Spleen (tissue), 11 donors: Measurements from ENCODE around the gene CTNNBL1. TPM values are rescaled to one million over a fixed set of nuclear protein-coding genes. Genes with fewer than 3 reads are reported as not detected.

Source experiments
- DNase-seq: peaks from one replicate; pipeline ENCODE4 v3.0.0-alpha.2; 2020
- H3K27ac ChIP-seq, 8 donors: fragments of 200-600 bp; sonication (generic) in 7 of 8; 1 replicate in 4 of 8; 2 replicates in 4 of 8; pipeline versions ENCODE4 v1.5.0 to v1.8.0; 2016 to 2021; ENCODE audit warnings: inconsistent platforms in 4 of 8, mild to moderate bottlenecking in 4 of 8, moderate library complexity in 1 of 8
- H3K27me3 ChIP-seq, 7 donors: fragments of 200-600 bp; sonication (generic) in 6 of 7; replicated peaks in 1 of 7; 1 replicate in 4 of 7; 2 replicates in 3 of 7; pipeline versions ENCODE4 v1.5.0 to v1.8.0; 2016 to 2021; ENCODE audit warnings: inconsistent platforms in 3 of 7, mild to moderate bottlenecking in 1 of 7
- H3K36me3 ChIP-seq, 6 donors: fragments of 200-600 bp; sonication (generic) in 5 of 6; 1 replicate in 4 of 6; 2 replicates in 2 of 6; pipeline versions ENCODE4 v1.5.0 to v1.8.0; 2016 to 2021; ENCODE audit warnings: inconsistent platforms in 2 of 6
- H3K4me1 ChIP-seq, 6 donors: fragments of 200-600 bp; sonication (generic) in 5 of 6; 1 replicate in 3 of 6; 2 replicates in 3 of 6; pipeline versions ENCODE4 v1.5.0 to v1.8.0; 2016 to 2021; ENCODE audit warnings: inconsistent platforms in 3 of 6
- H3K4me3 ChIP-seq, 8 donors: fragments of 200-600 bp; sonication (generic) in 7 of 8; 1 replicate in 4 of 8; 2 replicates in 4 of 8; pipeline versions ENCODE4 v1.5.0 to v1.8.0; 2016 to 2021; ENCODE audit warnings: inconsistent platforms in 4 of 8, mild to moderate bottlenecking in 4 of 8, moderate library complexity in 2 of 8
- H3K9me3 ChIP-seq, 8 donors: fragments of 200-600 bp; sonication (generic) in 7 of 8; 1 replicate in 4 of 8; 2 replicates in 4 of 8; pipeline versions ENCODE4 v1.5.0 to v1.8.0; 2016 to 2021; ENCODE audit warnings: inconsistent platforms in 4 of 8
- POLR2A ChIP-seq, 3 donors: fragments of 450-650 bp; IDR thresholded peaks; one replicate each; pipeline ENCODE4 v1.5.1; 2017; ENCODE audit warnings: antibody characterized with exemption in 3 of 3, mild to moderate bottlenecking in 1 of 3
- POLR2AphosphoS5 ChIP-seq, 3 donors: sonication (generic); formaldehyde crosslinking; IDR thresholded peaks; one replicate each; pipeline ENCODE4 v1.5.1; 2017; ENCODE audit warnings: antibody characterized with exemption in 3 of 3
- WGBS, 5 donors: extraction: QIAGEN DNeasy Blood & Tissue Kit in 3 of 5; methylation state at CpG; one replicate each; pipeline versions ENCODE4 v1.1.5 to v1.1.7; 2013 to 2018; 5-methylcytosine and 5-hydroxymethylcytosine counted together
- intact Hi-C: fragments of 100-400 bp; cut with DNase I; formaldehyde crosslinking; loops from one replicate; pipeline ENCODE4 v1.15.0; 2023; ENCODE audit warnings: low total_unique reads
- polyA plus RNA-seq, 3 donors: library from polyadenylated mRNA; stranded (reverse); fragments of 200-250 nt; gene quantifications; one replicate each; pipeline ENCODE4 v1.2.1, GENCODE V29; 2013
- total RNA-seq, 7 donors: library from RNA; depleted of rRNA in 3 of 7; stranded (reverse); fragments of >200 nt in 3 of 7; fragmentation: NEBNext Ultra II Directional in 4 of 7; extraction: Animal tissue kit (Norgen Biotek cat#: 25700) in 4 of 7; gene quantifications; one replicate each; pipeline versions ENCODE4 v1.1.0 to v1.2.1, GENCODE V29; 2016 to 2021
- TF ChIP-seq, protein P1 (sequence below), 11 experiments: fragments of 200-600 bp in 7 of 11; fragments of 450-650 bp in 4 of 11; sonication (generic) in 4 of 11; IDR thresholded peaks in 8 of 11; conservative IDR thresholded peaks in 3 of 11; 1 replicate in 7 of 11; 2 replicates in 4 of 11; pipeline versions ENCODE4 v1.4.0 to v1.8.0; 2016 to 2021; ENCODE audit warnings: antibody characterized with exemption in 11 of 11, inconsistent platforms in 4 of 11, mild to moderate bottlenecking in 1 of 11
- donor health status: healthy with polysubstance abuse.
- donor health status: DM: no; HTN: no; CAD: no; lungs with moderate emphysema.
- donor health status: DM: no; HTN: no; CAD: no.
- donor health status: Bipolar disorder and iron deficiency.
- donor health status: healthy.
- donor health status: DM: no; HTN: no; CAD: no.
- donor health status: DM: yes; HTN: yes; CAD: no.

Gene CTNNBL1
- total and polyA plus RNA-seq, 10 donors = 46.5 to 135 (median 82.9) TPM

DNA sequence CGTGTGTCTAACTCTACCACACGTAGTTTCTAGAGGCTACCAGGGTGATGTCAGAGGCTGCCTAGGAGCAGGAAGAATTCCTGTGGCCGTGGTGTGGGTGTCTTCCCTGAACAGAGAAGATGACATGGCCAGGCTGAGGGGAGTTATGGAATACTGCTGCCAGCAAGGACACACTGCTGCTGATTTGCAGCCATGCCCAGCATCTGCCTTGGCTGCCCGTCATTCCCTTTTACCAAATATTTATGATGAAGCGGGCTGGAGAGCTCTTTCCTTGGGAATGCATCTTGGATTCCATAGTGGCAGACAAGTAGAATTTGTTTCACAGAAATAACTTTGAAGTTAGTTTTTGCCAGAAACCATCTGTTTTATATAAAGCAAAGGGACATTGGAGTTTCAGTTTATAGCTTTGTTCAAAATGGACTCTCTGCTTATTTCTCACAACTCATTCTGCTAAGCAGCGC, 128.3 kb downstream of the CTNNBL1 start:
- TF ChIP-seq POLR2AphosphoS5 (IDR thresholded peaks at IDR 0.05) = no peak
- TF ChIP-seq POLR2A (IDR thresholded peaks at IDR 0.05) = no peak
- TF ChIP-seq, protein P1, sequence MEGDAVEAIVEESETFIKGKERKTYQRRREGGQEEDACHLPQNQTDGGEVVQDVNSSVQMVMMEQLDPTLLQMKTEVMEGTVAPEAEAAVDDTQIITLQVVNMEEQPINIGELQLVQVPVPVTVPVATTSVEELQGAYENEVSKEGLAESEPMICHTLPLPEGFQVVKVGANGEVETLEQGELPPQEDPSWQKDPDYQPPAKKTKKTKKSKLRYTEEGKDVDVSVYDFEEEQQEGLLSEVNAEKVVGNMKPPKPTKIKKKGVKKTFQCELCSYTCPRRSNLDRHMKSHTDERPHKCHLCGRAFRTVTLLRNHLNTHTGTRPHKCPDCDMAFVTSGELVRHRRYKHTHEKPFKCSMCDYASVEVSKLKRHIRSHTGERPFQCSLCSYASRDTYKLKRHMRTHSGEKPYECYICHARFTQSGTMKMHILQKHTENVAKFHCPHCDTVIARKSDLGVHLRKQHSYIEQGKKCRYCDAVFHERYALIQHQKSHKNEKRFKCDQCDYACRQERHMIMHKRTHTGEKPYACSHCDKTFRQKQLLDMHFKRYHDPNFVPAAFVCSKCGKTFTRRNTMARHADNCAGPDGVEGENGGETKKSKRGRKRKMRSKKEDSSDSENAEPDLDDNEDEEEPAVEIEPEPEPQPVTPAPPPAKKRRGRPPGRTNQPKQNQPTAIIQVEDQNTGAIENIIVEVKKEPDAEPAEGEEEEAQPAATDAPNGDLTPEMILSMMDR (IDR thresholded peaks at IDR 0.05 in 8 of 11, conservative IDR thresholded peaks at IDR 0.05 in 3 of 11) = no peak
- H3K9me3 ChIP-seq = no peaks in the 10 kb centered on the region

DNA sequence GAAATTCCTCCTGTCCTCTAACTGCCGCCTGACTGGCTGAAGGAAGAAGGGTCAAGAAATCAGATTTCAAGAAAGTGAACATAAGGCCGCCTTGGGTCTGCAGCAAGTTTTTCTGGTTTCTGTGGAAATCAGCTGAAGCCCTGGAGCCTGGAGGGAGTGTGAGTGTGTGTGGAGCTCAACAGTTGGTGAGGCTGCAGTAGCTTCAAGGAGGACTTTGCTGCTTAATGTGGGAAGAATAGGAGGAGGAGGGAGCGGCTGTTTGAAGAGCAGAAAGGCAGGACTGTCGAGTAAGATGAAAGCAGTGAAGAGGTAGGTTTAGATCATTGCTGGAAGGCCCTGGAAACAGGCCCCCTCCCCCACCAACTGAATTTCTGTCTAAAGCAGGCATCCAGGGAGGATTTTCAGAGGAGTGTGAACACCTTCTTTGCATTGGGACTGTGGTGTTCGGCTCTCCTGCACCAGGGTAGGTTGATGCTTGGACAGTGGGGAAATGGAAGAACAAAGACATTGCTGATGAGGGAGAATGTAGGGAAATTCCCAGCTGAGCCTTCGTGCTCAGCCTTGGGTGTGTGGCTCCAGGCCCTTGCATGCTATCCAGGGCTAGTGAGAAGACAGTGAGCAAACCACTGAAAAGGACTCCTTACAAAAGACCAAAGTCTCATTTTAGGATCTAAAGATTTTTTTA, 129.6 kb downstream of the CTNNBL1 start:
- no peak for TF ChIP-seq POLR2A (IDR thresholded peaks at IDR 0.05)
- TF ChIP-seq, protein P1 (IDR thresholded peaks at IDR 0.05 in 8 of 11, conservative IDR thresholded peaks at IDR 0.05 in 3 of 11) = no peak
- TF ChIP-seq POLR2AphosphoS5 (IDR thresholded peaks at IDR 0.05) = no peak
- no peak overlapping the region for H3K4me3 ChIP-seq
- H3K9me3 ChIP-seq = no peaks in the 10 kb centered on the region
- no peak overlapping the region for H3K27ac ChIP-seq
- DNase-seq = no peak
- H3K27me3 ChIP-seq = no peaks in the 10 kb centered on the region
- peaks cover 0 to 32% (median 0%) of the 10 kb centered on the region in 6 donors for H3K36me3 ChIP-seq
- intact Hi-C loops = no loop called here
- WGBS, 5 donors = 65 to 91% (median 83%) methylated on average over 6 of the region's 6 CpGs
- H3K4me1 ChIP-seq = peaks cover 0 to 10% (median 0%) of the 10 kb centered on the region in 6 donors

More for the DNA sequence above, 128.3 kb downstream of the CTNNBL1 start:
- H3K36me3 ChIP-seq = peaks cover 0 to 22% (median 0%) of the 10 kb centered on the region in 6 donors
- intact Hi-C loops = no loop called here
- H3K4me1 ChIP-seq = peaks cover 0 to 10% (median 0%) of the 10 kb centered on the region in 6 donors
- 65 to 88% (median 86%) methylated on average over 6 of the region's 6 CpGs for WGBS, 5 donors
- DNase-seq = no peak
- no peak overlapping the region for H3K27ac ChIP-seq
- no peak overlapping the region for H3K4me3 ChIP-seq
- H3K27me3 ChIP-seq = no peaks in the 10 kb centered on the region

DNA sequence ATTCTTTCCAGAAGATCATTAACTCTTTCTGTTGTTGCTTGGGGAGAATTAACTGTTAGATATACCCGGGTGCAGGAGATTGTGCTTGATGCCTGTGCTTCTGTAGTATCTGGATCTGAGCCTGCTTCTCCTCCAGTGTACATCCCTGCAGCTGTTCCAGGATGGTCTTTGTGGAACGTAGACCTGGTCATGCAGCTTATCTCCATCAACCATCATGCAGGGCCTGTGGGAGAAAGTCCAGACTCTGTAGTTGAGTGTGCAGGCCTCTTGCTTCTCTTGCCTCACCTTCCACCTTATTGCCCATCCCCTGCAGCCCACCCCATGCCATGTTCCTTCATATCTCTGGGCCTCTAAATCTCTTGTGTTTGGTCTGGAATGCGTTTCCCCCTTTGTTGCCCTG, 133.8 kb downstream of the CTNNBL1 start:
- no peak for DNase-seq
- Histone ChIP-seq H3K27me3 (no peaks in the 10 kb centered on the region), H3K27ac (no peak overlapping the region), H3K4me1 (peaks cover 0 to 10% (median 0%) of the 10 kb centered on the region in 6 donors), H3K4me3 (no peak overlapping the region), H3K9me3 (no peaks in the 10 kb centered on the region), H3K36me3 (peaks cover 0 to 28% (median 0%) of the 10 kb centered on the region in 6 donors)
- WGBS, 5 donors = 93 to 100% (median 97%) methylated on average over 3 of the region's 3 CpGs
- intact Hi-C loops = no loop called here
- TF ChIP-seq, protein P1 (IDR thresholded peaks at IDR 0.05 in 8 of 11, conservative IDR thresholded peaks at IDR 0.05 in 3 of 11) = no peak
- TF ChIP-seq POLR2A (IDR thresholded peaks at IDR 0.05) (no peak), POLR2AphosphoS5 (IDR thresholded peaks at IDR 0.05) (no peak)

DNA sequence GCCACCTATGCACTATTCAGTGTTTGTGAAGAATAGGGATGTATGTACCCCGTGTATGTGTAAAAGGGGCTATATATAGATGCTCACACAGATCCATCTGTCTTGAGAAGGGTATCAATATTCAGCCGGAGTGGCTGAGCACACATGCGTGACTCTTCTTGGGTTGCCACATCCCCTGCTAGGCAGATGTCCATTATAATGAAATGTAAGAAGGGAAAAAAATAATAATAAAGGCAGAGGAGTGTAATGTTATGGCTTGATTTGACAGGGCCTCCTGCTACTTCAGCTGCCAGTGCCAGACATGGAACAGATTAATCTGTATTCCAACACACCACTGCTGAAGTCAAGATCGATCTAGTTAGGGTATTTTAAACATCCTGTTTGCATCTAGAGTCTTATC, 134.9 kb downstream of the CTNNBL1 start:
- H3K36me3 ChIP-seq = peaks cover 0 to 32% (median 0%) of the 10 kb centered on the region in 6 donors
- no peaks in the 10 kb centered on the region for H3K27me3 ChIP-seq
- 67 to 83% (median 78%) methylated on average over 4 of the region's 4 CpGs for WGBS, 5 donors
- no peaks in the 10 kb centered on the region for H3K9me3 ChIP-seq
- H3K27ac ChIP-seq = no peak overlapping the region
- DNase-seq = no peak
- H3K4me1 ChIP-seq = peaks cover 0 to 5% (median 0%) of the 10 kb centered on the region in 6 donors
- H3K4me3 ChIP-seq = no peak overlapping the region
- intact Hi-C loops = no loop called here
- TF ChIP-seq, protein P1 (IDR thresholded peaks at IDR 0.05 in 8 of 11, conservative IDR thresholded peaks at IDR 0.05 in 3 of 11) = no peak
- TF ChIP-seq POLR2A (IDR thresholded peaks at IDR 0.05) (no peak), POLR2AphosphoS5 (IDR thresholded peaks at IDR 0.05) (no peak)
